ENCODE measurements around the gene METTL25B.

DNA sequence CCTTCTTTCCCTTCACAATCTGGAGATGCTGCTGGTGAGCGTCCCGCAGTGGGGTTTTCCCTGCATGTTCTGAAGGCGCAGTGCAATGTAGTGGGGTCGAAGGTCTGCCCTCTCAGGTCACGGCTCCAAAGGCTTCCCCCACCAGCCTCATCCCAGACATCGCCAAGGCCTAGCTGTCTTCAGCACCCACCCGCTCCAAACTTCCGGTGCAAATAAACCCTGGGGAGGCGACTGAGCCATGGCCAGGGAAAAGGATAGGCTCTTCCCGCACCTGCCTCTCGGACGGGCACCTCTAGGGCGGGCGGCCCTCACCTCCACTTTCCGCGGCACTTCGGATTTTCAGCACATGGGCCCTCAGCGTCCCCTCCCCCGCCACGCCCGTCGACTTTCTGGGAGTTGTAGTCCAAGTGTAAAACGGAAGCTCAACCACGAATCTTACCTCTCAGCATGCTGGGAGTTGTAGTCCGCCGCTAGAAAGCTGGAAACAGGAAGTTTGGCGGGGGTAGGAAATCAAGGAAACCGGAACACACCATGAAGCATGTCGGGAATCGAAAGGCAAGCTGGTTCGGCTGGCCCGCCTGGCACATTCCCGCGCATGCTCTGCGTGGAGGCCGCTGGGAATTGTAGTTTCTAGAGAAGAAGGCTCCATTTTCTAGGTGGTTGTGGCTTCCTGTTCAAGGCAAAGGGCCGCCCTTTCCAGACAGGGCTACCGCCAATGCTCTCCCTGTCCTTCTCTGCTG is 12.6 kb downstream of the METTL25B start, which contains the start of gene MRPL24:
- TF ChIP-seq, protein P1, sequence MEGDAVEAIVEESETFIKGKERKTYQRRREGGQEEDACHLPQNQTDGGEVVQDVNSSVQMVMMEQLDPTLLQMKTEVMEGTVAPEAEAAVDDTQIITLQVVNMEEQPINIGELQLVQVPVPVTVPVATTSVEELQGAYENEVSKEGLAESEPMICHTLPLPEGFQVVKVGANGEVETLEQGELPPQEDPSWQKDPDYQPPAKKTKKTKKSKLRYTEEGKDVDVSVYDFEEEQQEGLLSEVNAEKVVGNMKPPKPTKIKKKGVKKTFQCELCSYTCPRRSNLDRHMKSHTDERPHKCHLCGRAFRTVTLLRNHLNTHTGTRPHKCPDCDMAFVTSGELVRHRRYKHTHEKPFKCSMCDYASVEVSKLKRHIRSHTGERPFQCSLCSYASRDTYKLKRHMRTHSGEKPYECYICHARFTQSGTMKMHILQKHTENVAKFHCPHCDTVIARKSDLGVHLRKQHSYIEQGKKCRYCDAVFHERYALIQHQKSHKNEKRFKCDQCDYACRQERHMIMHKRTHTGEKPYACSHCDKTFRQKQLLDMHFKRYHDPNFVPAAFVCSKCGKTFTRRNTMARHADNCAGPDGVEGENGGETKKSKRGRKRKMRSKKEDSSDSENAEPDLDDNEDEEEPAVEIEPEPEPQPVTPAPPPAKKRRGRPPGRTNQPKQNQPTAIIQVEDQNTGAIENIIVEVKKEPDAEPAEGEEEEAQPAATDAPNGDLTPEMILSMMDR (IDR thresholded peaks at IDR 0.05), result no peak
- peak; percentile 46 for TF ChIP-seq POLR2A (IDR thresholded peaks at IDR 0.05)
- TF ChIP-seq POLR2AphosphoS5 (IDR thresholded peaks at IDR 0.05), result peak; percentile 72 to 87 (median 74)
- no peak for TF ChIP-seq EP300 (IDR thresholded peaks at IDR 0.05; ENCODE audit: low read depth)

All from transverse colon (tissue), 4 donors.